Measurements from ENCODE around the gene SRRM1.

- TF ChIP-seq POLR2A (IDR thresholded peaks at IDR 0.05; ENCODE audit: control extremely low read depth in 1 of 2, low read depth in 2 of 2, low read length in 2 of 2) (no peak), EZH2 (IDR thresholded peaks at IDR 0.05; ENCODE audit: low read depth, low read length, severe bottlenecking) (no peak), RNF2 (IDR thresholded peaks at IDR 0.05; ENCODE audit: borderline replicate concordance, low read depth, low read length, missing control alignments, poor library complexity, severe bottlenecking) (no peak), POLR2AphosphoS5 (IDR thresholded peaks at IDR 0.05; ENCODE audit: low read depth, low read length) (no peak), RXRA (IDR thresholded peaks at IDR 0.05; ENCODE audit: insufficient read depth, low read depth, low read length) (no peak), TAF1 (IDR thresholded peaks at IDR 0.05; ENCODE audit: low read depth, low read length) (no peak), BRCA1 (IDR thresholded peaks at IDR 0.05; ENCODE audit: low read depth, low read length) (no peak)
Observed at GRCh38 chr1:24707687-24708086, 64.6 kb downstream of the SRRM1 start.

All from H1 (cell line).